Activated effector memory CD4-positive, alpha-beta T cell treated with Interleukin-2 at 50 U/mL for 16 hours (primary cell): ENCODE results near the gene PDCD5.
"Not testable (repeated sequence)": the region's sequence is repeated elsewhere in the genome, so short reads cannot be mapped to it uniquely, and the experiment has no call there.

Experiments used
- DNase-seq: peaks from one replicate; pipeline ENCODE4 v3.0.0-alpha.2; 2020

The PDCD5 gene

GRCh38 chr19:32580353-32580900, 563 bp upstream of the PDCD5 start:
- no peak for DNase-seq

GRCh38 chr19:32581705-32582179, 752 bp downstream of the PDCD5 start:
- no peak for DNase-seq

GRCh38 chr19:32587747-32588504, 6.9 kb downstream of the PDCD5 start:
- not testable (repeated sequence) for DNase-seq

- no peak for DNase-seq
These were observed 13.0 kb downstream of the PDCD5 start for GRCh38 chr19:32594021-32594420.

GRCh38 chr19:32595491-32595890, 14.5 kb downstream of the PDCD5 start:
- no peak for DNase-seq

GRCh38 chr19:32598022-32598421, 17.0 kb downstream of the PDCD5 start:
- no peak for DNase-seq

GRCh38 chr19:32599258-32599657, 18.3 kb downstream of the PDCD5 start:
- DNase-seq, result no peak

GRCh38 chr19:32599736-32600157, 18.8 kb downstream of the PDCD5 start:
- no peak for DNase-seq

- no peak for DNase-seq
These were observed 23.0 kb downstream of the PDCD5 start for GRCh38 chr19:32603961-32604360.

GRCh38 chr19:32605544-32605943, 24.6 kb downstream of the PDCD5 start:
- DNase-seq, result no peak

GRCh38 chr19:32606289-32606688, 25.3 kb downstream of the PDCD5 start:
- DNase-seq, result no peak

- no peak for DNase-seq
These were observed 26.5 kb downstream of the PDCD5 start for GRCh38 chr19:32607479-32607878.

- no peak for DNase-seq
These were observed 30.2 kb downstream of the PDCD5 start for GRCh38 chr19:32611161-32611560.

- no peak for DNase-seq
These were observed 32.0 kb downstream of the PDCD5 start for GRCh38 chr19:32613008-32613407.

- DNase-seq, result no peak
These were observed 33.9 kb downstream of the PDCD5 start for GRCh38 chr19:32614916-32615315.

GRCh38 chr19:32615569-32615968, 34.6 kb downstream of the PDCD5 start:
- DNase-seq, result no peak

- no peak for DNase-seq
These were observed 38.2 kb downstream of the PDCD5 start for GRCh38 chr19:32619051-32619685.

GRCh38 chr19:32622002-32622401, 41.0 kb downstream of the PDCD5 start:
- no peak for DNase-seq

- no peak for DNase-seq
These were observed 43.4 kb downstream of the PDCD5 start for GRCh38 chr19:32624410-32624809.

- no peak for DNase-seq
These were observed 46.0 kb downstream of the PDCD5 start for GRCh38 chr19:32626969-32627368.

- no peak for DNase-seq
These were observed 46.8 kb downstream of the PDCD5 start for GRCh38 chr19:32627714-32628270.

- DNase-seq, result no peak
These were observed 49.3 kb downstream of the PDCD5 start for GRCh38 chr19:32630338-32630737.

- DNase-seq, result no peak
These were observed 50.4 kb downstream of the PDCD5 start for GRCh38 chr19:32631381-32631780.
